Natural killer cell treated with Interleukin-12 subunit alpha and Interleukin-12 subunit beta and Interleukin-15 and Interleukin-18, amount 100 ng/mL, for 72 hours (primary cell): ENCODE data around the gene FBXO7. TPM values are rescaled to one million over a fixed set of nuclear protein-coding genes. Genes with fewer than 3 reads are reported as not detected.

Experiments used
- ATAC-seq, 2 donors: fragments of 150-1000 bp; cut with Tn5 transposase in 1 of 2; sonication (Bioruptor Pico), chemical (Tn5 transposase) in 1 of 2; 2 replicates each; pipeline ENCODE4 v1.10.0; 2021
- DNase-seq: peaks from one replicate; pipeline ENCODE4 v3.0.0; 2022; ENCODE audit warnings: low spot score
- H3K27ac Mint-ChIP-seq, 2 donors: 1 replicate in 1 of 2; 2 replicates in 1 of 2; pipeline ENCODE4 v1.8.0; 2022; ENCODE audit warnings: mixed read lengths in 2 of 2, mild to moderate bottlenecking in 1 of 2, moderate library complexity in 1 of 2
- H3K27me3 Mint-ChIP-seq, 2 donors: 1 replicate in 1 of 2; 2 replicates in 1 of 2; pipeline ENCODE4 v1.8.0; 2022; ENCODE audit warnings: mixed read lengths in 2 of 2
- H3K36me3 Mint-ChIP-seq: one replicate; pipeline ENCODE4 v1.8.0; 2022; ENCODE audit warnings: mixed read lengths
- H3K4me1 Mint-ChIP-seq, 2 donors: 1 replicate in 1 of 2; 2 replicates in 1 of 2; pipeline ENCODE4 v1.8.0; 2022; ENCODE audit warnings: low read depth in 2 of 2, mixed read lengths in 2 of 2, mild to moderate bottlenecking in 1 of 2
- H3K4me3 Mint-ChIP-seq: one replicate; pipeline ENCODE4 v1.8.0; 2022; ENCODE audit warnings: mixed read lengths
- H3K9me3 Mint-ChIP-seq: 2 replicates; pipeline ENCODE4 v1.8.0; 2022; ENCODE audit warnings: mixed read lengths
- total RNA-seq, 2 donors: library from RNA; stranded (reverse); gene quantifications; one replicate each; pipeline ENCODE4 v1.2.3, GENCODE V29; 2022

Gene FBXO7
- total RNA-seq, 2 donors from 2014 or later, result 79.5 to 91.7 TPM

DNA sequence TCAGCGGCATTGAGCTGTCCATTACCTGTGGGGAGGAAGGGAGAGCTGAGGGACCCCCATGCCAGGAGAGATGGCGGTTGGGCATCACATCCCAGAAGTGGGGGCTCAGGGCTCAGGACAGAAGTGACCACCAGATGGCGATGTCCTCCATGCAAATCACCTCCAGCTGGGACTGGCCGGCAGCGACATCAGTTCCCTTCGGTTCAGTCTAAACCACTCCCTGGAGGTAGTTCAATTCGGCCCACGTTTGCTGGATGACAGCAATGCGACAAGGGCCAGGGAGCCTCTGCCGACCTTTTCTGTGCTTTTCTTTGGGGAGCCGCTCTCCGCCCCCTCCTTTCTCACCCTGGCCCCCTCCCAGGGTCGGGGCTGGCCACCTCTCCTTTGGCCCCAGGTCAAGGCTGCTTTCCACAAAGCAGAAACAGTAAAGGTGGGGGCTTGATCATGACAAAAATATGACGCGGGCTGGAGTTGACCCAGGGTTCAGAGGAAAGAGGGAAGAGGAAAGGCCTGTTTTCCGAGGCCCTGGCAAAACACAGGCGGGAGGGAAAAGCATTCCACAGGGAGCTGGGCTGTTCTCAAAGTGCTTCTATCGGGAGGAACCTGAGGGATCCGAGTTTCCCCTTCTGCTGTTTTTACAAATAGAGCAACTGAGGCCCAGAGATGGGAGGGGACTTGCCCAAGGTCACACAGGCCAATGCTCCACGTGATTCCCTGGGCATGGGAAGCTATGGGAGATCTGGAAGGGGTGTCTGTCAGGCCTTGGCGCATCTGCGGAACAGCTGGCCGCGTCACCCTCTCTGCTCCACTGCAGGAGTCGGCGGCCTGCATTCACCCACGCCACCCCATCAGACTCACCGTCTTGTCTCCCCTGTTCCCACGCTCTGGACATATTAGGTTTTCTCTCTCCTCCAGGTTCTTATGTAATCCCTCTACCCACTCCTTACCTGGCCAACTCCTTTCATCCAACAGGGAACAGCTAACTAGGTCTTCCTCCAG, 54.7 kb downstream of the FBXO7 start:
- H3K27ac Mint-ChIP-seq, result no peak overlapping the region
- H3K27me3 Mint-ChIP-seq, result no peaks in the 10 kb centered on the region
- H3K36me3 Mint-ChIP-seq, result no peaks in the 10 kb centered on the region
- DNase-seq (peak; percentile 77), ATAC-seq (peak; percentile 57 to 63)
- peaks cover 0 to 2% of the 10 kb centered on the region in 2 donors for H3K4me1 Mint-ChIP-seq
- no peak overlapping the region for H3K4me3 Mint-ChIP-seq
- no peaks in the 10 kb centered on the region for H3K9me3 Mint-ChIP-seq

DNA sequence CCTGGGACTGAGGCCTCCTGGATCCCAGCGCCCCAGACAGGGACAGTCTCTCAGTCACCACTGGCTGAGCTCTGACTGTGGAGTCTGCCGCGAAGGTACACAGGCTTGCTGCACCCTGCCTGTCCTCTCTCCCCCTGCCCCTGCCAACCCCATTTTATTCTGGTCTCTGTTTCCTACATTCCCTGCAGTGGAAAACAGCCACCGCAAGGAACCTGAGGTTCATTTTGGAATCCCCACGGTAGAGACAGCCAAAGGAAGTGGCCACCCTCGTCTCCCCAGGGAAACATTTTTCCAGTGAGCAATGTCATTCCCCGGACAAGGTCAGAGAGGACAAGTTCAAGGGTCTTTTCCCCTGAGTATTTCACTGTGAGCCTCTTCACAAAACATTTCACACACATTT, 56.6 kb downstream of the FBXO7 start:
- Mint-ChIP-seq H3K4me3 (no peak overlapping the region), H3K4me1 (peaks cover 0 to 2% of the 10 kb centered on the region in 2 donors), H3K9me3 (no peaks in the 10 kb centered on the region), H3K27ac (no peak overlapping the region), H3K36me3 (no peaks in the 10 kb centered on the region), H3K27me3 (no peaks in the 10 kb centered on the region)
- DNase-seq (no peak), ATAC-seq (no peak)

DNA sequence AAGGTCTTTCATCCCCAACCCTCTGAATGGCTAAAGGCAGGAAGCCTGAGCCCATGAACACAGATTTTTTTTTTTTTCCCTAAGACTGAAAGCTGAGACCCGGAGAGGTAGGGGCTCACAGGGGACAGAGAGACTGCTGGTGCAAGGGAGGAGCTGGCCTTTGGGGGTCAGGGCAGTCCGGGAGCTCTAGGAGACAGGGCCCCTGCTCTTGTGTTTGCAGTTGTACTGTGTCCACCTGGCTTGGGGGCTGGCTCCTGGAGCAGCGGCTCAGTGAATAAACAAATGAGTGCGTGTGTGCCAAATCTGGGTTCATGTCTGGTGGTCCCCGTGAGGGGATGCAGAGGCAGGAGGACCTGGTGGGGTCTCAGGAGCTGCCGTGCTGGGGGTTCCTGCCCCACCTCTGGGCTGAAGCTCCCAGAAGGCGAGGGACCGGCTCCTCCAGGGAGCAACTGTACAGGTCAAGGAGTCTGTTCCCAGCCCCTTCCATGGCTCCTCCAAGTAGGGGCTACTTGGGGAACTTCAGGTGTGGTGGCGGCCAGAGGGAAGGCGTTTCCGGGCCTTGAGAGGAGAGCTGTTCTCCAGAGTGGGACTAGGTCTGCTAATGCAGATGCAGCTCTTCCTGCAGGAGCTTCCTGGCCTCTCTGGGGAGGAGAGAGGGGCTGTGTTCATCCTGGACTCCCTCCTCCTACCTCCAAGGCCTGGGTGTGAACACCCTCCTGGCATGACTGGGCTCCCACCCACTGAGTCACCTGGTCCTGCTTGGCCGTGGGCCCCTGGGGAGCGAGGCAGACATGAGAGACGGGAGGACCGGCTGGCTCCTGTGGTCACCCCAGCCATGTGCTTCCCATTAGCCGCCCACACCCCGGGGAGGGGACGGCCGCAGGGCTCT, 57.6 kb downstream of the FBXO7 start:
- DNase-seq (no peak), ATAC-seq (peak; percentile 7 to 13)
- no peaks in the 10 kb centered on the region for H3K9me3 Mint-ChIP-seq
- H3K4me1 Mint-ChIP-seq, result peaks cover 0 to 2% of the 10 kb centered on the region in 2 donors
- H3K27me3 Mint-ChIP-seq, result no peaks in the 10 kb centered on the region
- H3K27ac Mint-ChIP-seq, result no peak overlapping the region
- H3K4me3 Mint-ChIP-seq, result no peak overlapping the region
- H3K36me3 Mint-ChIP-seq, result no peaks in the 10 kb centered on the region

DNA sequence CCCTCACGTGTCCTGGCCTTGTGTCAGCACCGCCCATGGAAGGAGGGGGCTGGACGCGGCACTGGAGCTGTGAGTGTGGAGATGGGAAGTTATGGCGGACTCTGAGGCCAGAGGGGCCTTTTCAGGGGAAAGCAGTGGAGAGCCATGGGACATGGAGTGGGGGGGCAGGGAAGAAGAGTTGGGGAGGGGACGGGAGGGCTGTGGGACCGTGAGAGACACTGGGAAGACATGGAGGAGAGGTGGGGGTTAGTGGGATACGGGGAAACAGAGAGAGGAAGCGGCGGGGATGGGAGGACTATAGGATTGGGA, 58.2 kb downstream of the FBXO7 start:
- ATAC-seq (no peak), DNase-seq (no peak)
- Mint-ChIP-seq H3K27me3 (no peaks in the 10 kb centered on the region), H3K9me3 (no peaks in the 10 kb centered on the region), H3K4me1 (peaks cover 0 to 2% of the 10 kb centered on the region in 2 donors), H3K4me3 (no peak overlapping the region), H3K27ac (no peak overlapping the region), H3K36me3 (no peaks in the 10 kb centered on the region)

DNA sequence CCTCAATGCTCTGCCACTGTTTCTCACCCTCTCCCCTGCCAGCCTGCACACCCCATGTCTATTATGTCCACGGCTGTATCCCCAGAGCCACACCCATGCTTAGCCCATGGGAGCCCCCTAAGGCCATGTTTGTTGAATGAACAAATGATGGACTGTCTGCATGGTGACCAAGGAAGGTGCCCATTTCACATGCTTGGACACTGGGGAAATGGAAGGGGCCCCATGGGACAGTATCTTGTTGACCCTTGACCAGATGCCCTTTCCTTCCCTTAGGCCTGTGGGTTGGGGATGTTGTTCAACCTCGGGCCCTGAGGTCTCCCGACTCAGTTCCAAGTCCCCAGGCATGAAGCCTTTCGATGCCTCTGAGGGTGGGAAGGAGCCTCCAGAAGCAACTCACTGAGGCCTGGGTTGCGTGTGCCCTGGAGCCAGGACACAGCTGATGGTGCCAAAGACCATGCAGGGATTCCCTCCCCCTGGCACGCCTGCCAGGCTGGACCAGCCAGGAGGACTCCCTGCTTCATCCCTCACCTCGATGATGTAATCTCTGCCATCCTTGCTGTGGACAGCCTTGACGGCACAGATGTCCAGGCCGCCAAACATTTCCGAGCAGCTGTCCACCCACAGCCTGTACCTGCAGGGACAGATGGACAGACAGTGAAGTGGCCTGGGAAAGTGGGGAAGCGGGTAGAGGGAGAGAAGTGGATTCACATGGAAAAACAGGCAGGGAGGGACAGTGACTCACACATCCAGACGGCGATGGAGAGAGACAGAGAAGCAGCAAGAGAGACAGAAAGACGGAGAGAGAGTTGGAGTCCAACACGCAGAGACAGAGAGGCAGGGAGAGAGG, 58.9 kb downstream of the FBXO7 start:
- H3K9me3 Mint-ChIP-seq, result no peaks in the 10 kb centered on the region
- H3K4me1 Mint-ChIP-seq, result peaks cover 0 to 2% of the 10 kb centered on the region in 2 donors
- H3K4me3 Mint-ChIP-seq, result no peak overlapping the region
- H3K27ac Mint-ChIP-seq, result no peak overlapping the region
- DNase-seq (no peak), ATAC-seq (no peak)
- no peaks in the 10 kb centered on the region for H3K36me3 Mint-ChIP-seq
- H3K27me3 Mint-ChIP-seq, result peaks cover under 1 to 3% of the 10 kb centered on the region in 2 donors

DNA sequence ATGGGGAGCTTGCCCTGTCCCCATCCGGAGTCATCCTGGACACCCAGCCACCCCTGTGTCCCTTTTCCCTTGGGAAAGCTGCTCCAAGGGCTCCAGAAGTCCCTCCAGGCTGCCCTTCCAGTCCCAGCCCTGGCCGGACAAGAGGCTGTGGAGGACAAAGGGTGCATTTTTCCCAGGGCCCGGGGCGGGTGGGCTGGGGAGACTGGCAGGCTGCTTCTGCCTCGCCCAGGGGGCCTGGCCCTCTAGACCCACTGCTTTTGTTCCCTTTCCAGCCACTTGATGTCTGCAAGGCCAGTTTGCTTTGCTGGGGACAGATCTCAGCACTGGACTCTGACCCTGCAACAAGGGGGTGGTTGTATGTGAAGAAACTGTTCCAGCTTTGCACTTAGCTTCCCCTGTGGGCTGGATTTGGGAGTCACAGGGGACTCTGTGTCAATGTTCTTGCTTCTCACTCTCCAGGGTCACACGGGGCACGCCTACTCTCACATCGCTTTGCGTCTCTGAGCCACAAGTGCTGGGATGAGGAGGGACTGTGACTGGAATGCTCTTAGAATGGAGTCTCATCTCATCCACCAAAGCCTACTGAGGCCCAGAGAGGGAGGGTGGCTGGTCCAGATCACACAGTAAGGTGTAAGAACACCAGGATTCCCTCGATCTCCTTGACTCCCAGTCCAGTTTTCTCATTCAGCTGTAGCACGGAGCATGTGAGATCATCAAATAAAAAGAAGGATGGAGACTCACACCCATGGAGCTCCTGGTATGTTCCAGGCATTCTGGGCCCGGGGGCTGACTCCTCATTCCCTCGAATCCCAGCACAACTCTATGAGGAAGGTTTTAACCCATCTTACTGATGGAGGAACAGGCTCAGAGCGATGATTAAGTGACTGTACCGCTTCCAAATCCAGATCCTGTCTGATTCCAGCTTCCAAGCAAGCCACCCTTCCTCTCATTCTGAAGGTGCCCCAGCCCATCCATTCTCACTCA, 59.9 kb downstream of the FBXO7 start:
- H3K4me3 Mint-ChIP-seq, result no peak overlapping the region
- H3K4me1 Mint-ChIP-seq, result peaks cover 0 to 2% of the 10 kb centered on the region in 2 donors
- H3K27ac Mint-ChIP-seq, result no peak overlapping the region
- peaks cover 8 to 13% of the 10 kb centered on the region in 2 donors for H3K27me3 Mint-ChIP-seq
- no peak for ATAC-seq
- no peak for DNase-seq
- no peaks in the 10 kb centered on the region for H3K36me3 Mint-ChIP-seq
- no peaks in the 10 kb centered on the region for H3K9me3 Mint-ChIP-seq

DNA sequence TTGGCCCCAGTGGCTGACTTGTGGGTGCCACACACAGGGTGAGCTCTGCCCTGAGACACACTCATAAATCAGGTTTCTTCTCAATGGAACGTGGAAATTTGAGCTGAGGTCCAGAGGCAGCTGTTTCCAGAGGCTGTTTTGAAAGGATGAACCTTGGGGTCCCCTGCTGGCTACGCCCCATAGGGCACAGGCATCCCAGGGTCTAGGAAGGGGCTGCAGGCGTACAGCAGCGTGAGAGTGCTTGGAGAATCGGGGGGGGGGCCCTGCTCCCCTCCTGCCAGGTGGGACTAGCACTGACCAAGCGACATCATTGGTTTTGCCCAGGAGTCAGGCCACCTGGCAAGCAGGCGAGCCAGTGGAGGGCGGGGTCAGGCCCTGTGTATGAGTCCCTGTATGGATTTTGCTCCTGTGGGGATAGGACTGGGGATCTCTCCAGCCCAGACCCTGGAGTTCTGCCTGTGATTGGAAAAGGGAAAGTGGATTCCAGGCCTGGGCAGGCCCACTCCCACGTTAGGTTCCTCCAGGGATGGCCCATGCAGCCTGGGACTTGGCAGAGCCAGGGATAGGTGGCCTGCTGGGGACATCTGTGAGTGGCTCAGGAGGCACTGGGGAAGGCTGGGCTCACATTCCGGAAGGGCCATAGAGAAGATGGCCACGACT, 61.0 kb downstream of the FBXO7 start:
- H3K27me3 Mint-ChIP-seq, result peaks cover 10 to 16% of the 10 kb centered on the region in 2 donors
- H3K36me3 Mint-ChIP-seq, result no peaks in the 10 kb centered on the region
- H3K27ac Mint-ChIP-seq, result no peak overlapping the region
- DNase-seq (no peak), ATAC-seq (no peak)
- H3K4me3 Mint-ChIP-seq, result no peak overlapping the region
- no peaks in the 10 kb centered on the region for H3K4me1 Mint-ChIP-seq
- no peaks in the 10 kb centered on the region for H3K9me3 Mint-ChIP-seq

DNA sequence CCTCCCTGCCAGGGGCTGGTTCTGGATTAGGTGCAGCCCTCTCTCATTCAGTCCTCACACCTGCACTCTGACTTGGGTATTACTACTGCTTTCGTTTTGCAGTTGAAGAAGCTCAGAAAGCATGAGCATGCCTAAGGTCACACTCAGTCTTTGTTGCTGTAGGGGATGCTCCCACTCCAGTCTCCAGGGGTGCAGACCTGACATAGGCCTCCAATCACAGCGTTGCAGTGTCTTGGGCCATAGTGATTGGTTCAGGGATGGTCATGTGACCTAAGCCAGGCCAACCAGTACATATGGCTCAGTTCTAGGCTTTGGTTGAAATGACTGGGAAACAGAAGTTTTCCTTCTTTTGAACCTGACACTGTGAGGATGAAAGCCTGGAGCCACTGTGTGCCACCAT, 61.7 kb downstream of the FBXO7 start:
- Mint-ChIP-seq H3K4me1 (no peaks in the 10 kb centered on the region), H3K27ac (no peak overlapping the region), H3K27me3 (peaks cover 10 to 16% of the 10 kb centered on the region in 2 donors), H3K36me3 (no peaks in the 10 kb centered on the region), H3K4me3 (no peak overlapping the region), H3K9me3 (no peaks in the 10 kb centered on the region)
- ATAC-seq (no peak), DNase-seq (no peak)

DNA sequence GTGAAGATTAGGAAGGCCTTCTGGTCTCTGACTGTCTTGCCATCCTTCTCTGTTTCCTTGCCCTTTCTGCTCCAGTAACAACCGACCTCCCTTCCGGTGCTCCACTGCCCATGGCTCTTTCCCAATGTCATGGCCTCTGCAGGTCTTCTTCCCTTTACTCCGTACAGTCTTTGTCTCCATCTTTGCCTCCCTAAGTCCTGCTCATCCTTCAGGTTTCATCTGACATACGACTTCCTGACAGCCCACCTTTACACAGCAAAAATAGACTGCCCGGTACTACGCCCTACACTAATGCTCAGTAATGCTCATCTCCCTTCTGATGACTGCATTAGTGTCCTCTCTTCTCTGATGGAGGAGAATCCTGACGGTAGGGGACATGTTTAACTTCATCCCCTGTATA, 63.9 kb downstream of the FBXO7 start:
- no peak overlapping the region for H3K27ac Mint-ChIP-seq
- peaks cover 14 to 27% of the 10 kb centered on the region in 2 donors for H3K27me3 Mint-ChIP-seq
- no peak overlapping the region for H3K4me3 Mint-ChIP-seq
- no peaks in the 10 kb centered on the region for H3K4me1 Mint-ChIP-seq
- ATAC-seq, result no peak
- no peaks in the 10 kb centered on the region for H3K36me3 Mint-ChIP-seq
- DNase-seq, result no peak
- H3K9me3 Mint-ChIP-seq, result no peaks in the 10 kb centered on the region

DNA sequence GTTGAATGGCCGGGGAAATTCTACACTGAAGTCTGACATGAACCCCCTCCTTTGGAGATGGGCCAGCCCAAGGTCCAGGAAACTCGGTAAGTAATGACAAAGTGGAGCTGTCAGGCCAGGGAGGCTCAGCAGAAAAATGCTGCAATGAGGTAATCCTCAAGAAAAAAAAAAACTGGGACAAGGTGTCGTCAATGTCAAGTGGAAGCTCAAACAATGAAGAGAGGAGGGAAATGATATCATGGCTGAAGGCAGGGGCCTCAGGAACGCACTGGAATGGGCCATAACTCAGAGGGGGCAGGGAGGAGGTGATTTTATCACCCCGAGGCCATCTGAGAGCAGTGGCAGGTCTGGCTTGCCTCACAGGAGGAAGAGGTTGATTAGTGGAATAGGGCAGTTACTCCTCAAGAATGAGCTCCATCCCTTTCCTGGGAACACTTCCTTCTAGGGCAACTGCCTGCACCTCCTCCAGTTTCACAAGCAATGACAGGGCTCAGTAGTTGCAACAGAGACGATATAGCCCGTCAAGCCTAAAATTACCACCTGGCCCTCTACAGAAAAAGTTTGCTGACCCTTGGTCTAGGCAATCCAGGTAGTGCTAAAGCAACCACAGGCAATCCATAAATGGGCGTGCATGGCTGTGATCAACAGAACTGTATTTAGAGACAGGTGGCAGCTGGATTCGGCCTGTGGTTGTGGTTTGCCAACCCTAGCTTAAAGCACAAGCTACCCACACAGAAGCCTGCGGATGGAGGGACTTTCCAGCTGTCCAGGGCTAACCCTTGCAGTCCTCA, 65.2 kb downstream of the FBXO7 start:
- no peak overlapping the region for H3K4me3 Mint-ChIP-seq
- H3K27me3 Mint-ChIP-seq, result peaks cover 14 to 27% of the 10 kb centered on the region in 2 donors
- DNase-seq (no peak), ATAC-seq (no peak)
- no peak overlapping the region for H3K27ac Mint-ChIP-seq
- no peaks in the 10 kb centered on the region for H3K36me3 Mint-ChIP-seq
- H3K4me1 Mint-ChIP-seq, result no peaks in the 10 kb centered on the region
- no peaks in the 10 kb centered on the region for H3K9me3 Mint-ChIP-seq

DNA sequence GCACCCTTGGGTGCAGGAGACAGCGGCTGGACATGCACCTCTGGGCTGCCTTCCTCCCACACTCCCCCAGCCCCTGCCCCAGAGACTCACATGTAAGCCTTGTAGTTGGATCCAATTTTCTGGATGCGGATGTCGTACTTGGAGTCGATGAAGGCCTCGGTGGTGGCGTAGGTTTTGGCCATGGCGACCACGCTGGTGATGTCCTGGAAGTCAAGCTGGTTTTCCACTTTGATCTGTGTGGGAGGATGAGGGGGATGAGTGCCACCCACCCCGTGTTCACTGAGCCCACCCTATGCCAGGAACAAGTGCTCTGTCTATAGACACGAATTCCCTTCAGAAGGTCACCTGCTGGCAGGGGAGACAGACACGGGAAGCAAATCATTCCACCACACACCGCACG, 66.9 kb downstream of the FBXO7 start:
- Mint-ChIP-seq H3K4me3 (no peak overlapping the region), H3K9me3 (no peaks in the 10 kb centered on the region), H3K27me3 (peaks cover 14 to 27% of the 10 kb centered on the region in 2 donors), H3K27ac (no peak overlapping the region), H3K36me3 (no peaks in the 10 kb centered on the region), H3K4me1 (no peaks in the 10 kb centered on the region)
- ATAC-seq (no peak), DNase-seq (no peak)
